Ovary (tissue), 3 donors: ENCODE results near the gene CFB.

Source experiments
- EP300 ChIP-seq: sonication (generic); formaldehyde crosslinking; IDR thresholded peaks from one replicate; pipeline ENCODE4 v1.6.1; 2017; ENCODE audit warnings: antibody characterized with exemption
- POLR2A ChIP-seq: fragments of 450-650 bp; IDR thresholded peaks from one replicate; pipeline ENCODE4 v1.6.1; 2017; ENCODE audit warnings: antibody characterized with exemption, mild to moderate bottlenecking, moderate library complexity
- TF ChIP-seq, protein P1 (sequence below), 3 donors: fragments of 450-650 bp in 2 of 3; fragments of 200-600 bp in 1 of 3; IDR thresholded peaks; one replicate each; pipeline versions ENCODE4 v1.5.1 to v1.8.0; 2016 to 2022; ENCODE audit warnings: antibody characterized with exemption in 3 of 3, mild to moderate bottlenecking in 1 of 3
- donor health status: DM: no; HTN: no; CAD: no.

DNA sequence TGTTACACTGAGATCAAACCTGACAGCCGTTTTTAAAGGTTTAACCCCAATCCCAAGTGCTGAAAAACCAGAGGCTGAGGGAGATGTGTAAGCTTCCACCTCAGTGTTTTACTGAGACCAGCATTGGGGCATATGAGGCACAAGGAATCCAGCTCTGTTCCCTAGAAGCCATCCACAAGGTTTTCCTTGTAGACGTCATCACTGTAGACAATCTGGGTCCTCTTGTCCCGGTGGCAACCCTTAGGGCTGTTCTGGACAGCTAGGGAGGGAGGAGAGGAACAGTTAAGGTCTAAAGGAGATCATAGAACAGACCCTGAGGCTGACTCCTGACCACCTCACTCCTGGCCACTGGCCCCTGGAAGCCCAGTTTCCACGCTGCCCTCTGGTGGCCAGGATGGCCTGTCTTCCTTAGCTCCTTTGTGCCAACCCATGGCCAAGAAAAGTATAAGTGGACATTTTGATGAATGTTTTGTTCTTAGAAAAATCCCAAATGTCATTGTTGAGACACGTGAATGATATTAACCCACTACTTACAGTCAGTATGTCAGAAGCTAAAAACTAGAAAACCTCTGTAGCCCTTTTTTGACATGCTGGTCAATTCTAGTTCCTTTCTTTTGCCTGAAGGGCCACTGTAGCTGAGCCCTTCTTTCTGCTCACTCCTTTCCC lies 6.4 kb downstream of the CFB start:
- TF ChIP-seq, protein P1, sequence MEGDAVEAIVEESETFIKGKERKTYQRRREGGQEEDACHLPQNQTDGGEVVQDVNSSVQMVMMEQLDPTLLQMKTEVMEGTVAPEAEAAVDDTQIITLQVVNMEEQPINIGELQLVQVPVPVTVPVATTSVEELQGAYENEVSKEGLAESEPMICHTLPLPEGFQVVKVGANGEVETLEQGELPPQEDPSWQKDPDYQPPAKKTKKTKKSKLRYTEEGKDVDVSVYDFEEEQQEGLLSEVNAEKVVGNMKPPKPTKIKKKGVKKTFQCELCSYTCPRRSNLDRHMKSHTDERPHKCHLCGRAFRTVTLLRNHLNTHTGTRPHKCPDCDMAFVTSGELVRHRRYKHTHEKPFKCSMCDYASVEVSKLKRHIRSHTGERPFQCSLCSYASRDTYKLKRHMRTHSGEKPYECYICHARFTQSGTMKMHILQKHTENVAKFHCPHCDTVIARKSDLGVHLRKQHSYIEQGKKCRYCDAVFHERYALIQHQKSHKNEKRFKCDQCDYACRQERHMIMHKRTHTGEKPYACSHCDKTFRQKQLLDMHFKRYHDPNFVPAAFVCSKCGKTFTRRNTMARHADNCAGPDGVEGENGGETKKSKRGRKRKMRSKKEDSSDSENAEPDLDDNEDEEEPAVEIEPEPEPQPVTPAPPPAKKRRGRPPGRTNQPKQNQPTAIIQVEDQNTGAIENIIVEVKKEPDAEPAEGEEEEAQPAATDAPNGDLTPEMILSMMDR (IDR thresholded peaks at IDR 0.05), result peak in 2 of 3 donors; percentile 55 to 58
- TF ChIP-seq POLR2A, result no peak
- no peak for TF ChIP-seq EP300
